SK-N-SH (cell line): ENCODE data around the gene KCNK15. TPM values are rescaled to one million over a fixed set of nuclear protein-coding genes. Genes with fewer than 3 reads are reported as not detected.

ENCODE experiments used
- CTCF ChIA-PET: fragments of 300-600, 350-600 bp; formaldehyde crosslinking; extraction: SDS; loops from one replicate; lab custom pipeline; 2021; lab: Yijun Ruan, JAX
- POLR2A ChIA-PET: fragments of 350-600 bp; sonication (Branson Sonifier 250); formaldehyde crosslinking; extraction: SDS; loops from one replicate; lab custom pipeline; 2020; ENCODE audit warnings: antibody characterized with exemption, inconsistent platforms; lab: Yijun Ruan, JAX
- DNase-seq: peaks from one replicate; pipeline ENCODE4 v3.0.0; 2012
- H2AFZ ChIP-seq: fragments of 200-600 bp; sonication (generic); 2 replicates; pipeline ENCODE4 v1.8.1; 2016; ENCODE audit warnings: antibody characterized with exemption, mild to moderate bottlenecking, low read depth
- H3F3A ChIP-seq: fragments of 200-600 bp; sonication (generic); replicated peaks from 2 replicates; pipeline ENCODE3; 2016; ENCODE audit warnings: antibody characterized with exemption, mild to moderate bottlenecking; ENCODE audit not compliant: insufficient read depth
- H3K27ac ChIP-seq, 2 experiments: fragments of 200-500 bp in 1 of 2; fragments of 200-600 bp in 1 of 2; sonication (Bioruptor generic) in 1 of 2; sonication (generic), shearing (Covaris generic) in 1 of 2; 2 replicates each; pipeline versions ENCODE4 v1.5.1 to v1.6.1; 2014 to 2016; ENCODE audit warnings: low read depth in 2 of 2, inconsistent platforms in 1 of 2, low read length in 1 of 2, mild to moderate bottlenecking in 1 of 2, mixed read lengths in 1 of 2
- H3K27me3 ChIP-seq: fragments of 200-600 bp; sonication (generic), shearing (Covaris generic); 2 replicates; pipeline ENCODE4 v1.6.1; 2016; ENCODE audit warnings: mixed run types; ENCODE audit not compliant: insufficient read depth
- H3K36me3 ChIP-seq, 2 experiments: fragments of 200-500 bp in 1 of 2; fragments of 200-600 bp in 1 of 2; sonication (Bioruptor generic) in 1 of 2; sonication (generic) in 1 of 2; replicated peaks in 1 of 2; 2 replicates each; pipeline versions ENCODE3 to v1.5.1; 2014 to 2016; ENCODE audit warnings: low read length in 1 of 2, mild to moderate bottlenecking in 1 of 2; ENCODE audit not compliant: insufficient read depth in 2 of 2, control insufficient read depth in 1 of 2
- H3K4me1 ChIP-seq, 2 experiments: fragments of 200-500 bp in 1 of 2; fragments of 200-600 bp in 1 of 2; sonication (Bioruptor generic) in 1 of 2; sonication (generic), shearing (Covaris generic) in 1 of 2; 2 replicates each; pipeline versions ENCODE4 v1.5.1 to v1.6.1; 2014 to 2016; ENCODE audit warnings: low read depth in 1 of 2, low read length in 1 of 2, mixed run types in 1 of 2; ENCODE audit not compliant: insufficient read depth in 2 of 2, control insufficient read depth in 1 of 2
- H3K4me2 ChIP-seq: fragments of 200-600 bp; sonication (generic), shearing (Covaris generic); 2 replicates; pipeline ENCODE4 v1.6.1; 2017; ENCODE audit warnings: mixed run types
- H3K4me3 ChIP-seq, 2 experiments: fragments of 200-500 bp in 1 of 2; fragments of 200-600 bp in 1 of 2; sonication (Bioruptor generic) in 1 of 2; sonication (generic), shearing (Covaris generic) in 1 of 2; 2 replicates each; pipeline versions ENCODE4 v1.5.1 to v1.8.1; 2014 to 2016; ENCODE audit warnings: low read depth in 2 of 2, inconsistent platforms in 1 of 2, low read length in 1 of 2, mild to moderate bottlenecking in 1 of 2, mixed read lengths in 1 of 2, moderate library complexity in 1 of 2
- H3K79me2 ChIP-seq: fragments of 200-600 bp; sonication (generic); 2 replicates; pipeline ENCODE4 v1.8.1; 2017; ENCODE audit warnings: mild to moderate bottlenecking; ENCODE audit not compliant: insufficient read depth
- H3K9ac ChIP-seq: fragments of 200-600 bp; sonication (generic); 2 replicates; pipeline ENCODE4 v1.6.1; 2017; ENCODE audit warnings: mixed run types
- H3K9me2 ChIP-seq: fragments of 200-600 bp; sonication (generic); 2 replicates; pipeline ENCODE4 v1.6.1; 2017; ENCODE audit warnings: mixed run types
- H3K9me3 ChIP-seq: fragments of 200-600 bp; sonication (generic); 2 replicates; pipeline ENCODE4 v1.6.1; 2017; ENCODE audit warnings: mixed run types, mild to moderate bottlenecking, moderate library complexity
- H4K20me1 ChIP-seq: fragments of 200-600 bp; sonication (generic); 2 replicates; pipeline ENCODE4 v1.6.1; 2017; ENCODE audit warnings: mild to moderate bottlenecking, mixed run types; ENCODE audit not compliant: insufficient read depth
- CTCF ChIP-seq: fragments of 200-600 bp; sonication (generic); IDR thresholded peaks from 2 replicates; pipeline ENCODE4 v1.6.1; 2017; ENCODE audit warnings: antibody characterized with exemption, mild to moderate bottlenecking, moderate library complexity
- EP300 ChIP-seq, 2 experiments: IDR thresholded peaks; 2 replicates each; pipeline versions ENCODE4 v1.4.0 to v1.6.1; 2012; ENCODE audit warnings: borderline replicate concordance in 1 of 2, low read depth in 1 of 2, low read length in 1 of 2
- EZH2phosphoT487 ChIP-seq: fragments of 200-600 bp; sonication (generic); IDR thresholded peaks from 2 replicates; pipeline ENCODE4 v1.6.1; 2017; ENCODE audit warnings: low read depth, mixed run types, mild to moderate bottlenecking, antibody characterized with exemption, moderate library complexity, borderline replicate concordance
- FOXJ3 ChIP-seq: sonication (generic); formaldehyde crosslinking; IDR thresholded peaks from 2 replicates; pipeline ENCODE4 v1.5.1; 2020; ENCODE audit warnings: mild to moderate bottlenecking, missing genetic modification reagents
- GABPA ChIP-seq: IDR thresholded peaks from 2 replicates; pipeline ENCODE4 v1.4.0; 2012; ENCODE audit warnings: low read depth, mild to moderate bottlenecking
- IRF3 ChIP-seq: fragments of 150-350 bp; IDR thresholded peaks from 2 replicates; pipeline ENCODE4 v1.6.1; 2016; ENCODE audit warnings: mild to moderate bottlenecking, low read depth, low read length
- JUND ChIP-seq: IDR thresholded peaks from 2 replicates; pipeline ENCODE4 v1.4.0; 2012
- MEF2A ChIP-seq: IDR thresholded peaks from 2 replicates; pipeline ENCODE4 v1.4.0; 2012; ENCODE audit warnings: low read depth, borderline replicate concordance
- NRF1 ChIP-seq: IDR thresholded peaks from 2 replicates; pipeline ENCODE4 v1.6.1; 2012; ENCODE audit warnings: low read depth, mild to moderate bottlenecking, low read length
- POLR2AphosphoS5 ChIP-seq: IDR thresholded peaks from 2 replicates; pipeline ENCODE4 v1.6.1; 2012; ENCODE audit warnings: low read depth, low read length
- RCOR1 ChIP-seq: fragments of 150-350 bp; IDR thresholded peaks from 2 replicates; pipeline ENCODE4 v1.6.1; 2017; ENCODE audit warnings: antibody characterized with exemption, low read length
- REST ChIP-seq: IDR thresholded peaks from 2 replicates; pipeline ENCODE4 v1.6.1; 2012; ENCODE audit warnings: mild to moderate bottlenecking, low read depth, low read length, moderate library complexity
- RXRA ChIP-seq: IDR thresholded peaks from 2 replicates; pipeline ENCODE4 v1.4.0; 2012; ENCODE audit warnings: low read depth, mild to moderate bottlenecking, borderline replicate concordance
- SMC3 ChIP-seq: IDR thresholded peaks from 2 replicates; pipeline ENCODE4 v1.6.1; 2012; ENCODE audit warnings: low read depth, low read length, improper control_type of control experiment
- USF1 ChIP-seq: IDR thresholded peaks from 2 replicates; pipeline ENCODE4 v1.4.0; 2012; ENCODE audit warnings: low read depth, borderline replicate concordance
- YY1 ChIP-seq: IDR thresholded peaks from 2 replicates; pipeline ENCODE4 v1.4.0; 2012; ENCODE audit warnings: low read depth, mild to moderate bottlenecking
- WGBS: methylation state at CpG from one replicate; pipeline ENCODE4 v1.1.6; 2017; ENCODE audit warnings: low lambda C conversion rate; 5-methylcytosine and 5-hydroxymethylcytosine counted together
- polyA plus RNA-seq, 3 experiments: library from polyadenylated mRNA; depleted of rRNA; stranded (reverse); fragments of >200 nt; gene quantifications; 2 replicates each; pipeline ENCODE4 v1.2.3, GENCODE V29; 2012

KCNK15 gene
- polyA plus RNA-seq, 1 of the 3 experiments (the other 2 are of a cell fraction) = 0.02 TPM

- H3K27ac ChIP-seq = no peak overlapping the region
- no peaks in the 10 kb centered on the region for H3K27me3 ChIP-seq
- H3F3A ChIP-seq = peaks cover 27% of the 10 kb centered on the region
- POLR2A ChIA-PET = no interaction called here
- H3K9me3 ChIP-seq = no peaks in the 10 kb centered on the region
- no peak overlapping the region for H2AFZ ChIP-seq
- no peak overlapping the region for H3K4me3 ChIP-seq
- TF ChIP-seq RCOR1 = no peak
- no peak overlapping the region for H3K9ac ChIP-seq
- H3K36me3 ChIP-seq = no peaks in the 10 kb centered on the region
- no peaks in the 10 kb centered on the region for H3K9me2 ChIP-seq
- CTCF ChIA-PET = interaction anchor here (1.4 to 10.6 kb wide), 3 partner anchors 8 to 40 kb away, joined by 4 to 79 read pairs (median 10); no protein-coding TSS in a partner anchor
- 88% methylated on average over 12 of the region's 26 CpGs for WGBS
- H3K79me2 ChIP-seq = no peaks in the 10 kb centered on the region
- no peak for DNase-seq
- H3K4me1 ChIP-seq = peaks cover 20 to 33% of the 10 kb centered on the region in 2 experiments
- H3K4me2 ChIP-seq = no peak overlapping the region
- H4K20me1 ChIP-seq = no peaks in the 10 kb centered on the region
Measured at GRCh38 chr20:44724423-44725091, 21.1 kb upstream of the KCNK15 start.

- no peaks in the 10 kb centered on the region for H3K9me2 ChIP-seq
- TF ChIP-seq YY1 = no peak
- TF ChIP-seq FOXJ3 = no peak
- TF ChIP-seq USF1 = no peak
- no peak for TF ChIP-seq JUND
- TF ChIP-seq NRF1 = no peak
- TF ChIP-seq POLR2AphosphoS5 = no peak
- no peak for TF ChIP-seq RCOR1
- no peak for TF ChIP-seq GABPA
- TF ChIP-seq IRF3 = no peak
- no peak for TF ChIP-seq CTCF
- TF ChIP-seq MEF2A = no peak
- no peak for TF ChIP-seq REST
- no peak for TF ChIP-seq RXRA
- no peak for TF ChIP-seq EZH2phosphoT487
- TF ChIP-seq SMC3 = no peak
- TF ChIP-seq EP300 (IDR thresholded peaks at IDR 0.05; ENCODE audit: borderline replicate concordance in 1 of 2, low read depth in 1 of 2, low read length in 1 of 2) = no peak
- H3K4me3 ChIP-seq = no peak overlapping the region
- peaks cover 26% of the 10 kb centered on the region for H3F3A ChIP-seq
- no peaks in the 10 kb centered on the region for H3K79me2 ChIP-seq
- no peak overlapping the region for H3K27ac ChIP-seq
- peaks cover 18 to 29% of the 10 kb centered on the region in 2 experiments for H3K4me1 ChIP-seq
- no peak overlapping the region for H3K4me2 ChIP-seq
- WGBS = 85% methylated on average over 5 of the region's 5 CpGs
- POLR2A ChIA-PET = no interaction called here
- no peaks in the 10 kb centered on the region for H4K20me1 ChIP-seq
- no peak overlapping the region for H2AFZ ChIP-seq
- H3K36me3 ChIP-seq = no peaks in the 10 kb centered on the region
- no peak overlapping the region for H3K9ac ChIP-seq
- no peak for DNase-seq
- H3K9me3 ChIP-seq = no peaks in the 10 kb centered on the region
- CTCF ChIA-PET = interaction anchor here (1.0 to 10.6 kb wide), 3 partner anchors 22 to 58 kb away, joined by 3 to 79 read pairs (median 4); no protein-coding TSS in a partner anchor
- H3K27me3 ChIP-seq = no peaks in the 10 kb centered on the region
Measured at GRCh38 chr20:44725837-44726236, 19.8 kb upstream of the KCNK15 start.
